ENCODE data around the gene MRPL36.
"Not testable (repeated sequence)": the region's sequence is repeated elsewhere in the genome, so short reads cannot be mapped to it uniquely, and the experiment has no call there.

Gene MRPL36

GRCh38 chr5:1796371-1797102 is 3.1 kb downstream of the MRPL36 start:
- no peak for DNase-seq (ENCODE audit: low spot score)

GRCh38 chr5:1795931-1796330 is 3.7 kb downstream of the MRPL36 start:
- DNase-seq (ENCODE audit: low spot score), result no peak

DNA sequence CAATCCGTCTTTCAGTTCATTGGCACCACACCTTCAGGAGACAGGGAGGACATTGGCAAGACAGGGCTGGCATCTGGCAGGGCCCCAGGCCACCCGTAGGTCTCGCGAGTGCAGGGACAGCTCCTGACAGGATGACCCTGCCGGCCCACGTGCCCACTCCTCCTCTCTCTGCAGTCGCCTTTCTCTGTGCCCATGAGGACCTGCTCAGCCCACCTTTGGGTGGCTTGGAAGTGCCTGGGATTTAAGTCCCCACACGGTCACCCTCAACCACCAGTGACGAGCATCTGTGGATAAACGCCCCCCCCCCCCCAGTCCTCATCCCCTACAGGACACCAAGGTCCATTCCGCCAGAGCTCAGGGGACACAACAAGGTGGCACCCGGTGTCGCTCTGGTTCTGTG is 4.1 kb downstream of the MRPL36 start:
- DNase-seq (ENCODE audit: low spot score), result no peak

GRCh38 chr5:1794901-1795290 is 4.7 kb downstream of the MRPL36 start:
- DNase-seq (ENCODE audit: low spot score), result no peak

DNA sequence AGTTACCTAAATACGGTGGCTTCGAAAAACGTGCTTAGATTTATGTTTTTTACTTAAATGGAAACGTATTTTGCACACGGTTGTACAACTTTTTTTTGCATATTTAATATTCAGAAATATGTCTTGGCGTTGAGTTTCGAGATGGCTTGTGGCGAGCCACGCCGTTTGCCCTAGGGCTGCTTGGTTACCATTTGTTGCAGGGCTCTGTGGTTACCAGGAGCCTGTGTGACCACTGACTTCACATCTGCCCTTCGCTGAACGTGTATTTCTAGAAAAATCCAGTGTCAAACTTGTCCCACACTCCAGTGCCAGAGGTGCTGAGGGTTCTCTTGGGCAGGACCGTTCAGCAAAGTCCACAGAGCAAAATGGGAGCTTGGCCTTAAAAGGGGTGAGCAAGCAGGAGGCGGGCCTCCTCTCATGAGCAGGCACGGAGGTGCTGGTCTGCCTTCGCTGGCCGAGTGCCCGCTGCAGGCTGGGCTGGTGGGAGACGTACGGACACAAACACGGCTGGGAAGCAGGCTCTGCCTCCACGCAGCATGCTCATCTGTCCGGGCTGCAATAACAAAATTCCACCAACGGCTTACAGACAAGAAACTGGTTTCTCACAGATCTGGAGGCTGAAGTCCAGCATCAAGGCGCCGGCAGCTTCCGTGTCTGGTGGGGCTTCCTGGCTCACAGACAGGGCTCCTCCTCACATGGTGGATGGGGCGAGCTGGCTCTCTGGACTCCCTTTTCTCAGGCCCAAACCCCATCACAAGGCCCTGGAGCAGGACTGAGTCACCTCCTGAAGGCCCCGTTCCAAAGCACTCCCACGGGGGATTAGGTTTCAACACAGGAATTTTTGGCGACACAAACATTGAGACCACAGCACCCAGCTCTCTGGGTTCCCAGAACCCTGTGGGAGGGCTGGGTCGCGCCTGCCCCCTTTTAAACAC is 5.4 kb downstream of the MRPL36 start:
- no peak for DNase-seq (ENCODE audit: low spot score)

GRCh38 chr5:1793301-1793740 is 6.3 kb downstream of the MRPL36 start:
- DNase-seq (ENCODE audit: low spot score), result no peak

GRCh38 chr5:1792842-1793266 is 6.8 kb downstream of the MRPL36 start:
- no peak for DNase-seq (ENCODE audit: low spot score)

GRCh38 chr5:1791176-1791575 is 8.5 kb downstream of the MRPL36 start:
- DNase-seq (ENCODE audit: low spot score), result no peak

DNA sequence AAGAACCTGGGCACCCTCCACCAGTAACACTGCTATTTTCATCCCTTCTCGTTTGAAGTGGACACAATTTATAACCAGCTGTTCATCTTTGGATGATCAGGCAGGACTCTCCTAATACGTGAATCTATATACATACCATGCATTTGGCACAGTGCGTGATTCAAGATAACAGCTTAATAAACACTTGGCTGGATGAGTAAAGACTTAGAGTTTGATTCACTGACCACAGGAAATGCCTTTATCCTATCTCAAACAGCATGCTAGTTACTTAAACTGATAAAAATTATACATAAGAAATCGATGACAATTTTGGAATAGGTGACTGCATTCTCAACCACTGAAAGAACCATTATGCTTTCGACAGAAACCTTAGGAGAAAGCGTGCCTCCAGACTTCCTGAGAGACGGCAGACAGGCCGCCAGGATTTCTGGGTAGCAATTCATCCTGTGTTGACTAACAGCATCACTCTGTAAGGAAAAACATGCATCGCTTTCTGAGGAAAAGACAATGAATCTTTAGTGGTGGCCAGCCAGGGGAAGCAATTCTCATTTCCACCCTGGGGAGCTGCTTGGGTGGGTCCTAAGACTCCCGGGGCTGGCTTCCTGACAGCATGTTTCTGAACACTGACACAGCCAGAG is 9.7 kb downstream of the MRPL36 start:
- DNase-seq (ENCODE audit: low spot score), result no peak

DNA sequence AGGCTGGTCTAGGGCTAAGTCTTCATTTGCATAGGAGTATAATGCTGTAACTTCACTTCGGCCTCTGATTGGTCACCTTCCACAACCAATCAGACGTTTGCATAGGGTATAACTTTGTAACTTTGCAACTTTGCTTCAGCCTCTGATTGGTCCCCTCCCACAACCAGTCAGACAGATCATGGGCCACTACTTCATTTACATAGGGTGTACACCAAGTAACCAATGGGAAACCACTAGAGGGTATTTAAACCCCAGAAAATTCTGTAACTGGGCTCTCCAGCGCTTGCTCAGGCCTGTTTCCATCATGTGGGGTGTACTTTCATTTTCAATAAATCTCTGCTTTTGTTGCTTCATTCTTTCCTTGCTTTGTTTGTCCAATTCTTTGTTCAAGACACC is 10.2 kb downstream of the MRPL36 start:
- DNase-seq (ENCODE audit: low spot score), result not testable (repeated sequence)

- no peak for DNase-seq (ENCODE audit: low spot score)
These were observed 10.8 kb downstream of the MRPL36 start for GRCh38 chr5:1788828-1789227.

DNA sequence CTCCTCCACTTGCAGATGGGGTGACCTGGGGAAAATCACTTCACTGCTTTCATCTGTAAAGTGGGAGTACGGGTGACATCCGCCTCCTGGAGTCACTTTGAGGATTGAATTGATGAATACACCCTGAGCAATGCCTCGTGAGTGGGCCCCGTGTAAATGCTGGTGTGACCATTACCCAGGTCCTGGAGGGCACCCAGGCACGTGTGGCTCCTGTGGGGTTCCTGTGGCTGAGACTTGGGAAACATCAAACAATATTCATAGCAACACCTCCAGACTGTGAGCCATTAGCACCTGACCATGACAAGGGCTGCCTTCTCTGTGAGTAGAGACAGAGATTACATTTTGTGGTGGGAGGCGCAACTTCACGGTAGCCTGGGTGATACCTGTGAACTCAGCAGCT is 11.4 kb downstream of the MRPL36 start:
- no peak for DNase-seq (ENCODE audit: low spot score)

DNA sequence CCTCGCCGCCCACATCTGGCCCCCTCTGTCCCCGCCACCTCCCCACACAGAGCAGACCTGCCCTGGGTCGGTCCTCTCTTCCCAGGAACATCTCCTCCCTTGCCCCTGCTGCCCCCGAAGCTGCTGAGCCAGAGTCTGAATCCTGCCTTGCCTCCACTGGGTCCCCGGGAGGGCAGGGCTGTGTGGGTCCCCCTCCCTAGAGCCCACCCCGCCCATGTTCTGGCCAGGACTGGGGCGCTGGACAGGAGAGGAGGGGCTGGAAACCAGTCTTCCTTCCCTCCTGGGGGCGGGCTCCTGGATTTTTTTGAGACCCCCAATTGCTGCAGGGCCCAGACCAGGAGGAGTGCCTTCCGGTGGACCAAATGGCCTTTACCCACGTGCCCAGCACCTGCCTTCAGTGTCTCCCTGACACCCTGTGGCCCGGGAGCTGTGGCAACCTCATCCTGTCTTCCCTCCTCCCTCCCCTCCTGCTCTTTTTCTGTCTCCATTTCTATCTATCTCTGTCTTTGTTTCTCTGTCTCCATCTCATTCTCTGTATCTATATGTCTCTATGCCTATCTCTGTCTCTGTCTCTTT is 12.1 kb downstream of the MRPL36 start:
- no peak for DNase-seq (ENCODE audit: low spot score)

GRCh38 chr5:1786621-1787471 is 12.8 kb downstream of the MRPL36 start:
- DNase-seq (ENCODE audit: low spot score), result no peak

- no peak for DNase-seq (ENCODE audit: low spot score)
These were observed 13.7 kb downstream of the MRPL36 start for GRCh38 chr5:1785984-1786383.

DNA sequence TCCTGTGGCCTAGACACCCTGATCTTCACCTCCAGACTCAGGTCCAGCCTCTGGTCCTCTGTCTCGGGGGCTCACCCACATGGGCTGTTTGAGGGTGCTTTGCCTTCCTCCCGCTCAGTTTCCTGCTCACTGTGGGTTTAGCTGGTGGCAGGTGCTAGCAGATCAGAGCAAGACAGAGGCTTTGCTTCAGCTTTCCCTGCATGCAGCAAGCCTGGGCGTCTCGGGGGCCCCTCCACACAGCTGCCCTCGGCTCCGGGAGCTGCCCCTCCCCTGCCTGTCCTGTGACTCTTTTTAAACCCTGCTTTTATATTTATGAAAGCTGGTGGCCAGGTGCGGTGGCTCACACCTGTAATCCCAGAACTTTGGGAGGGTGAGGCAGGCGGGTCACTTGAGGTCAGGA is 14.6 kb downstream of the MRPL36 start:
- no peak for DNase-seq (ENCODE audit: low spot score)

DNA sequence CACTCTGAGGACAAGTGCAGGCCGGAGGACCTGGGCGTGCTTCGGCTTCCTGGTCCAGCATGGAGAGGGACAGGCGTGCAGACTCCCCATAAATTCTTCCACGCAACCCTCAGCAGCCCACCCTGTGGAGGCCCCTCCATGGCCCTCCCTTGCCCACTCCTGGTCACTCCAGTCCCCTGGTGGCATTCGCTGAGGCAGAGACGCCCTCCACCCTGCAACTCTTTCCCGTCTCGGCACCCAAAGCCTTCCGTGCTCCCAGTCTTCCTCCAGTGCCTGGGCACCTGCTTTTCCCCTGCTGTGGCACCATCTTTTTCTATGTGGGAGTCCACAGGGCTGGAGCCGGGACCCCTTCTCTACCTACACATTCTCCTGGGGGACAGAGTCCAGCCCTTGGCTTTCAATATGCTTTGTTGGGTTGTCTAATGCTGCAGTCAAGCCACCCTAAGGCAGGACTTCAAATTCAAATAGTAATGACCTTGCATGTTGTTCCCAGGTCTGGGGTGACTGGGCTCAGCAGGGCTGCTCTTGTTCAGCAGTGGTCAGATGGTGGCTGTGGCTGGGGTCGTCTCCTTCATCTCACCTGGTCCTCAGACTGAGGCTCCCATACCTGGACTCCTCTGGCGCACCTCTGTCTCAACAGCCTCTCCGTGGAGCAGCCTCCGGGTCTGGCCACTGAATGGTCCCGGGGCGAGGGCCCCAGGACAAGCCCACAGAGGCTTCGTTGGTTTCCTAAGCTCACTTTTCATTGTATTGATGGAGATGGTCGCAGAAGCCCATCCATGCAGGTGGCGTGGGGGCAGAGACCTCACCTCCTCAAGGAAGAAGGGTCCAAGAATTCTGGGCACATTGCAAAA is 15.2 kb downstream of the MRPL36 start:
- no peak for DNase-seq (ENCODE audit: low spot score)

DNA sequence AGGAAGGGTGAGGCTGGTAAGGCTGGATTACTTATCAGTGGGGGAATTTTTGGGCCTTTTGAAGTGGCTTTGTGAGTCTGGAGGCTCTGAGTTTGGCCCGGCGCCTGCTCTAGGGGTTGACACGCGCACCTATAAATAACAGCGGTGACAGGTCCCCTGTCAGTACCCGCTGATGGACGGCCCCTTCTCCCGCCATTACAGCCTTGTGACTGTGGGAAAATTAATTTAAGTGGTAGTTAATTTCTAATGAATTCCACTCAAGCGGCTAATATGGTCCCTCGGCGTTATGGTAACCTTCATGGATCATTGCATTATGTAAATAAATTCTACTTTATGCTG is 16.5 kb downstream of the MRPL36 start:
- DNase-seq (ENCODE audit: low spot score), result no peak

DNA sequence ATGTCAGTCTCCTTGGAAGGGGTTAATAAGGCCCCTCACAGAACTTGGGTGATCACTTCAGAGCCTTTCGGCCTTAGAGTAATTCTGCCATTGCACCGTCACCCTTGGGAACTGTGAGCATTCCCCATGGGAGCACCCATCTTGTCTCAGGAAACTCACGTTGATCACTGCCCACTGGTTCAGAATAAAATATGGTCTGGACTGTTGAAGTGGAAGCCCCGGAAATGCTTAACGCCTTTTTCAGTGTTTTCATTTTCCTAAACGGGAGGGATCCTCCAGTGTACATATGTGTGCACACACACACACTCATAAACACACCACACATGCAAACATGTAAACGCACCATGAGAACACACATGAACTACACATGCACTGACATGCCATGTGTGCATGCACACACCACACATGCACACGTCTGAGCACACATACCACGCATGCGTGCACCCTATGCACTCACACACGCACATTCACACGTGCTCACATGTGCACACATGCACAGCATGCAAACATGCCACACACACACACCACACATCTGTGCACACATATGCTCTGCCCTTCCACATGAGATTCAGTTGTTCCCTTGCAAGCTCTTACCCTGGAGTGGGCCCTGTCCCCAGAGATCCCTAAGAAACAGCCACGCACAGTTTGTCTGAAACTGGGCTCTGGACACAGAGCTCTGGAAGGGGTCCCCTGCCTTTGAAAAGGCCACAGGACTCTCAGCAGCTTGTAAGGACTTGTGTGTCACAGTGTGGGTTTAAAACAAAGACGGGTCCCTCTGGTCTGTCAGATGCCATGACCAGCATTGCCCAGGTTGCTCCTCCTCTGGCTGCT is 17.0 kb downstream of the MRPL36 start:
- DNase-seq (ENCODE audit: low spot score), result no peak
